ENCODE data around the gene CRHR1. TPM values are rescaled to one million over a fixed set of nuclear protein-coding genes. Genes with fewer than 3 reads are reported as not detected.

CRHR1 gene
- total RNA-seq, 2 donors from 2014 or later = not detected

DNA sequence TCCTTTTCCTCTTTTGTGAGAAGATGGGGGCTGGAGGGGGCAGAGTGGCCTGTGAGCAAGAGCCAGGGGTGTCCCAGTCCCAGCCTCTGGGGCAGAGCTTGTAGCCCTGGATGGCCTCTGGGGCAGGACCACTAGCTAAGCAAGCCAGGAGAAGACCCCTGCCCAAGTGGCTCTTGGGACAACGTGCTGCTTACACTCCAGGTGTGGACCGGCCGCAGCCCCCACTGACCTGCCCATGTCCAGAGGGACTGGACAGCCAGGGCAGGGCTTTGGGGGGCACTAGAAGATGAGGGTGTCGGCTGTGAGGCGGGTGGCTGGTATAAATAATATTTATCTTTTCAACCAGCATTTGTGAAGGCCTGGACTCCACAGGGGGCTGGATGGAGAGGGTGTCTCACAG is 51.4 kb downstream of the CRHR1 start:
- H3K36me3 ChIP-seq = no peaks in the 10 kb centered on the region
- ATAC-seq (ENCODE audit: insufficient number of reproducible peaks, low FRiP score, low read depth) (no peak), DNase-seq (ENCODE audit: low spot score) (no peak)
- TF ChIP-seq CTCF (IDR thresholded peaks at IDR 0.05) = no peak
- no peak overlapping the region for H3K27ac ChIP-seq
- no peaks in the 10 kb centered on the region for H3K9me3 ChIP-seq
- no peaks in the 10 kb centered on the region for H3K4me1 ChIP-seq (ENCODE audit: control insufficient read depth in 1 of 2, low read depth in 2 of 2)
- no peak overlapping the region for H3K4me3 ChIP-seq
- no peaks in the 10 kb centered on the region for H3K27me3 ChIP-seq (replicated peaks; ENCODE audit: insufficient read depth)

GRCh38 chr17:45836047-45837044 is 52.2 kb downstream of the CRHR1 start:
- DNase-seq (ENCODE audit: low spot score) (no peak), ATAC-seq (ENCODE audit: insufficient number of reproducible peaks, low FRiP score, low read depth) (no peak)
- no peaks in the 10 kb centered on the region for H3K9me3 ChIP-seq
- no peak overlapping the region for H3K27ac ChIP-seq
- no peaks in the 10 kb centered on the region for H3K4me1 ChIP-seq (ENCODE audit: control insufficient read depth in 1 of 2, low read depth in 2 of 2)
- H3K4me3 ChIP-seq = no peak overlapping the region
- no peaks in the 10 kb centered on the region for H3K27me3 ChIP-seq (replicated peaks; ENCODE audit: insufficient read depth)
- no peaks in the 10 kb centered on the region for H3K36me3 ChIP-seq
- no peak for TF ChIP-seq CTCF (IDR thresholded peaks at IDR 0.05)

- no peak for ATAC-seq (ENCODE audit: insufficient number of reproducible peaks, low FRiP score, low read depth)
- Histone ChIP-seq H3K4me1 (ENCODE audit: control insufficient read depth in 1 of 2, low read depth in 2 of 2) (no peaks in the 10 kb centered on the region), H3K4me3 (no peak overlapping the region), H3K36me3 (no peaks in the 10 kb centered on the region), H3K9me3 (no peaks in the 10 kb centered on the region), H3K27ac (no peak overlapping the region), H3K27me3 (replicated peaks; ENCODE audit: insufficient read depth) (no peaks in the 10 kb centered on the region)
- TF ChIP-seq CTCF (IDR thresholded peaks at IDR 0.05) = no peak
- DNase-seq (ENCODE audit: low spot score) = no peak
Observed at GRCh38 chr17:45837187-45837586, 53.1 kb downstream of the CRHR1 start.

GRCh38 chr17:45837603-45838002 is 53.5 kb downstream of the CRHR1 start:
- ATAC-seq (ENCODE audit: insufficient number of reproducible peaks, low FRiP score, low read depth) = no peak
- DNase-seq (ENCODE audit: low spot score) = no peak
- TF ChIP-seq CTCF (IDR thresholded peaks at IDR 0.05) = no peak
- Histone ChIP-seq H3K4me1 (ENCODE audit: control insufficient read depth in 1 of 2, low read depth in 2 of 2) (no peaks in the 10 kb centered on the region), H3K9me3 (no peaks in the 10 kb centered on the region), H3K27ac (no peak overlapping the region), H3K36me3 (no peaks in the 10 kb centered on the region), H3K4me3 (no peak overlapping the region), H3K27me3 (replicated peaks; ENCODE audit: insufficient read depth) (no peaks in the 10 kb centered on the region)

DNA sequence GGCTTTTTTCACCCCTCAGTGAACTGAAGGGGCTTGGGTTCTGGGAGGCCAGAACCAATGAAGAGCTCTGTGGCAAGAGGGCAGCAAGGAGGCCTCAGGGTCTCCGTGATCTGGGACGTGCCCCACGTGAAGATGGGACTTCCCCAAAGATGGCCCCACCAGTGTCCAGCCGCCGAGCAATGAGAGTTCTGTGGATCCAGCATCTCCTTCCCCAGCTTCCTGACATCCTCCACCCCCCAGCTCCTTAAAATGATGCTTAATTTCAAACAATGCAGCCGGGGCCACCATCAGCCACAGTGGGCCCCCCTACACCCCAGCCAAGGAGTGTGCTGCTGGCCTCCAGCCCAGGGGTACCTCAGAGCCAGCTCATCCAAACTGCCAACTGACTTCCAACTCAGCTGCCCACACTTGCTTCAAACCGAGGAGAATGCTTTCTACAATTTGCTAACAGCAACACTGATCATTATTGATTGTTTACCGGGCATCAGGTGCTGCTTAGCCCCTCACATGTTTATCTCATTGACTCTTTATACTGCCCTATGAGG is 54.7 kb downstream of the CRHR1 start:
- no peak overlapping the region for H3K4me3 ChIP-seq
- DNase-seq (ENCODE audit: low spot score) = no peak
- H3K4me1 ChIP-seq (ENCODE audit: control insufficient read depth in 1 of 2, low read depth in 2 of 2) = no peaks in the 10 kb centered on the region
- TF ChIP-seq CTCF (IDR thresholded peaks at IDR 0.05) = no peak
- H3K9me3 ChIP-seq = no peaks in the 10 kb centered on the region
- H3K27me3 ChIP-seq (replicated peaks; ENCODE audit: insufficient read depth) = no peaks in the 10 kb centered on the region
- H3K27ac ChIP-seq = no peak overlapping the region
- no peaks in the 10 kb centered on the region for H3K36me3 ChIP-seq
- ATAC-seq (ENCODE audit: insufficient number of reproducible peaks, low FRiP score, low read depth) = no peak
